ENCODE results near the gene LPAR2. TPM values are rescaled to one million over a fixed set of nuclear protein-coding genes. Genes with fewer than 3 reads are reported as not detected.

Gene LPAR2
- total and polyA plus RNA-seq, 10 of the 15 experiments (the other 5 are each of a cell fraction or from before 2014, with no cell fraction given): 0.98 to 23.8 (median 10.2) TPM

DNA sequence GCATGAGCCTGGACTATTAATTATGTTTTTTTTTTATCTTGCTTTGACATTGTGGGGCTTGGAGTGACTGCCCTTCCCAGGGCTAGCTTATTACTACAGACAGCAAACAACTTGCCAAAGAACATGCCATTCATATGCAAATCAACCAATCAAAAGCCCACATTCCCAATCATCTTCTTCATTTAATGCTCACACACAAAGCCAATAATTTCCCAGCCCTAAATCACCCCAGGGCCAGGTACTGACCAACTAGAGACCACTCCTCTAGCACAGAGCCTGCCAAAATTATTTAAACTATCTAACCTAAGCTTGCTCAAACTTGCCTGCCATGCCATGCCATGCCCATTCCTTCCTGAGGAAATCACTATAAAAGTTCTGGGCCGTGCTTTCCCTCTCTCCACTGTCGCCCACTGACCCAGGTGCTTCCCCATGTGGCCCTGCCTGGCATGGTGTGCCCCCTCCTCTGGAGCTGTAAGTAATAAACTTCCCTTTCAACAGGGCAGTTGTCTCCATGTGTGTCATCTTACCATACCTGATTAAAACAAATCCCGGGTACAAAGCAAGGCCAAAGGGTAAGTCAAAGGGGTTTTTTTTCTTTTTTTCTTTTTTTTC is 25.2 kb downstream of the LPAR2 start (continued):
- TF ChIP-seq RELB (IDR thresholded peaks at IDR 0.05; ENCODE audit: low read depth): no peak
- TF ChIP-seq TBL1XR1 (IDR thresholded peaks at IDR 0.05; ENCODE audit: low read depth, low read length): no peak

DNA sequence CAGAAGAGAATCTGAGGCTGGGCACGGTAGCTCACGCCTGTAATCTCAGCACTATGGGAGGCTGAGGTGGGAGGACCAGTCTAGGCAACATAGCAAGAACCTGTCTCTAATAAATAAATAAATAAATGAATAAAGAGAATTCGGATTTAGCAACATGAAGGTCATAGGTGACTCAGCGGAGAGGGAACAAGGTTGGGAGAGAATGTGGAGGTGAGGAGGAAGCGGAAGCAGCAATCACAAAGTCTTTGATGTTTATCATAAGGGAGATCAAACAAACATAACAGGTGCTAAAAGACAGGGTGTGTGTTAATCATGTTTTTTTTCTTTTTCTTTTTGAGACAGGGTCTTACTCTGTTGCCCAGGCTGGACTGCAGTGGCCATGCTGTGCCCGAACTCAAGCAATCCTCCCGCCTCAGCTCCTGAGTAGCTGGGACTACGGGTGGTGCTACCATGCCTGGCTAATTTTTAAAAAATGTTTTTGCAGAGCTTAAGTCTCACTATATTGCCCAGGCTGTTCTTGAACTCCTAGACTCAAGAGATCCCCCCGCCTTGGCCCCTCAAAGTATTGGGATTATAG is 25.8 kb downstream of the LPAR2 start:
- Histone ChIP-seq H3K9me3 (replicated peaks; ENCODE audit: control insufficient read depth, insufficient read depth, low read length) (no peaks in the 10 kb centered on the region; the same call in 2 of the 3 replicates), H3K4me1 (ENCODE audit: control insufficient read depth, insufficient read depth, low read length) (peaks cover 50% of the 10 kb centered on the region), H3K4me2 (ENCODE audit: control insufficient read depth, insufficient read depth) (no peak overlapping the region), H3K79me2 (ENCODE audit: control insufficient read depth, insufficient read depth, low read length) (peaks cover 3% of the 10 kb centered on the region), H3K4me3 (no peak overlapping the region), H3K27ac (ENCODE audit: control insufficient read depth, insufficient read depth) (no peak overlapping the region), H3K36me3 (ENCODE audit: control insufficient read depth in 2 of 2, insufficient read depth in 2 of 2, low read length in 1 of 2) (no peaks in the 10 kb centered on the region), H3K9ac (ENCODE audit: control insufficient read depth, insufficient read depth, low read length) (no peak overlapping the region), H2AFZ (ENCODE audit: control insufficient read depth, low read depth, low read length) (no peak overlapping the region), H4K20me1 (ENCODE audit: control insufficient read depth, insufficient read depth) (no peaks in the 10 kb centered on the region), H3K27me3 (replicated peaks in 1 of 2; ENCODE audit: control insufficient read depth in 2 of 2, insufficient read depth in 2 of 2, low read length in 1 of 2) (no peaks in the 10 kb centered on the region)
- ChIA-PET CTCF (interaction anchor here (0.8 to 1.2 kb wide), 2 partner anchors 11 to 47 kb away, joined by 3 read pairs; no protein-coding TSS in a partner anchor), RAD21 (ENCODE audit: unreplicated experiment) (interaction anchor here (1.0 to 2.9 kb wide), 3 partner anchors 11 to 16 kb away, joined by 4 to 14 read pairs (median 4); no protein-coding TSS in a partner anchor), SMC1A (ENCODE audit: uncharacterized antibody, unreplicated experiment) (interaction anchor here (1.0 to 3.3 kb wide), 3 partner anchors 9 to 11 kb away, joined by 3 to 28 read pairs (median 8); no protein-coding TSS in a partner anchor), POLR2A (interaction anchor here (0.6 to 4.2 kb wide), 7 partner anchors 10 to 228 kb away, joined by 3 to 23 read pairs (median 5); partner anchors contain the start of gene PBX4)
- intact Hi-C loops (cut with micrococcal nuclease; ENCODE audit: unreplicated experiment): no loop called here
- ATAC-seq (no peak), FAIRE-seq (no peak), DNase-seq (ENCODE audit: low read depth, low spot score) (no peak)
- TF ChIP-seq RELA (IDR thresholded peaks at IDR 0.05; ENCODE audit: borderline replicate concordance, partially characterized antibody) (no peak), TCF7 (IDR thresholded peaks at IDR 0.05; ENCODE audit: borderline replicate concordance) (no peak), POLR2AphosphoS5 (IDR thresholded peaks at IDR 0.05; ENCODE audit: low read length) (no peak), ZNF622 (IDR thresholded peaks at IDR 0.05) (no peak), TBL1XR1 (IDR thresholded peaks at IDR 0.05; ENCODE audit: low read depth, low read length) (no peak)
- BruUV-seq (replicated peaks): no TSS peak
- in situ Hi-C loops (cut with MboI): no loop called here
- WGBS (ENCODE audit: insufficient coverage, insufficient replicate concordance, low lambda C conversion rate, missing lambda C conversion rate): 76% methylated on average over 9 of the region's 9 CpGs

Data from GM12878 (cell line).